Vagina (tissue), 2 donors: ENCODE data around the gene KCNT2. TPM values are rescaled to one million over a fixed set of nuclear protein-coding genes. Genes with fewer than 3 reads are reported as not detected.

Experiments used
- DNase-seq, 2 donors: peaks; one replicate each; pipeline ENCODE4 v3.0.0-alpha.2; 2017; ENCODE audit errors: extremely low spot score in 2 of 2
- H3K27ac ChIP-seq: fragments of 200-600 bp; sonication (generic); one replicate; pipeline ENCODE4 v1.5.1; 2019
- H3K27me3 ChIP-seq: fragments of 200-600 bp; sonication (generic); one replicate; pipeline ENCODE4 v1.5.1; 2019
- H3K36me3 ChIP-seq, 2 donors: fragments of 200-600 bp; sonication (generic); one replicate each; pipeline ENCODE4 v1.5.1; 2017 to 2019
- H3K4me1 ChIP-seq: fragments of 200-600 bp; sonication (generic); one replicate; pipeline ENCODE4 v1.5.1; 2019
- H3K4me3 ChIP-seq, 2 donors: fragments of 200-600 bp; sonication (generic); 1 replicate in 1 of 2; 2 replicates in 1 of 2; pipeline ENCODE4 v1.5.1; 2016 to 2019
- H3K9me3 ChIP-seq: fragments of 200-600 bp; sonication (generic); one replicate; pipeline ENCODE4 v1.5.1; 2019
- CTCF ChIP-seq, 3 experiments: fragments of 450-650 bp in 2 of 3; fragments of 200-600 bp in 1 of 3; sonication (generic) in 1 of 3; IDR thresholded peaks; one replicate each; pipeline ENCODE4 v1.5.1; 2017 to 2019; ENCODE audit warnings: antibody characterized with exemption in 3 of 3, mild to moderate bottlenecking in 2 of 3, moderate library complexity in 2 of 3
- POLR2A ChIP-seq, 2 donors: fragments of 450-650 bp; IDR thresholded peaks; one replicate each; pipeline ENCODE4 v1.6.1; 2017; ENCODE audit warnings: antibody characterized with exemption in 2 of 2, mild to moderate bottlenecking in 2 of 2, moderate library complexity in 2 of 2
- POLR2AphosphoS5 ChIP-seq, 2 donors: sonication (generic); formaldehyde crosslinking; IDR thresholded peaks; one replicate each; pipeline ENCODE4 v1.9.0; 2017; ENCODE audit warnings: antibody characterized with exemption in 2 of 2, mild to moderate bottlenecking in 2 of 2, low read depth in 1 of 2; ENCODE audit not compliant: insufficient read depth in 1 of 2
- intact Hi-C: fragments of 100-400 bp; cut with DNase I; formaldehyde crosslinking; loops from one replicate; pipeline ENCODE4 v1.15.1; 2023
- total RNA-seq: library from RNA; depleted of rRNA; stranded (reverse); fragments of >200 nt; gene quantifications from one replicate; pipeline ENCODE4 v1.2.3, GENCODE V29; 2016

Gene KCNT2
- total RNA-seq, 1 donor from 2014 or later, result 1.2 TPM

DNA sequence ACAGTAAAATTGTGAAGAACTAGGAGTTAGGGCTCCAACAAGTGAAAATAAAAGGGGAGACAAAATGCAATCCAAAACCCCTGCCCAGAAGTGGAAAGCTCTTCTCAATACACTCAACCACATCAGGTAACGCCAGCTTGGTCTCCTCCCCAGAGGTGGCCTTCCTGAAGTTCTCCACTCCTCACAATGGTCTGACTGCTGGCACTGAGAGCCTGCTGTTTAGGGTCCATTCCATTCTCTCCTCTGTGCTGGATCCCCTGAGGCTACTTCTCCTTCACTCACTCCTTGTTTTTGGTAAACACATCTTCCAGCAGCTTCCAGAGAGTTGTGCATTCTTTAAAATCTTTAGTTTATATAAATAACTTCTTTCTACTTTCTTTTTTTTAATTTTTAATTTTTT lies 189.5 kb downstream of the KCNT2 start:
- Histone ChIP-seq H3K4me3 (no peak overlapping the region), H3K4me1 (no peaks in the 10 kb centered on the region), H3K27me3 (no peaks in the 10 kb centered on the region), H3K27ac (no peak overlapping the region), H3K36me3 (no peaks in the 10 kb centered on the region), H3K9me3 (no peaks in the 10 kb centered on the region)
- intact Hi-C loops, result no loop called here
- TF ChIP-seq CTCF (IDR thresholded peaks at IDR 0.05), result no peak
- no peak for TF ChIP-seq POLR2AphosphoS5 (IDR thresholded peaks at IDR 0.05; ENCODE audit: insufficient read depth in 1 of 2, low read depth in 1 of 2)
- no peak for TF ChIP-seq POLR2A (IDR thresholded peaks at IDR 0.05)
- DNase-seq, result no peak

GRCh38 chr1:196415978-196416377 lies 192.3 kb downstream of the KCNT2 start:
- no peaks in the 10 kb centered on the region for H3K4me1 ChIP-seq
- intact Hi-C loops, result no loop called here
- no peak overlapping the region for H3K4me3 ChIP-seq
- no peaks in the 10 kb centered on the region for H3K36me3 ChIP-seq
- H3K9me3 ChIP-seq, result no peaks in the 10 kb centered on the region
- TF ChIP-seq POLR2AphosphoS5 (IDR thresholded peaks at IDR 0.05; ENCODE audit: insufficient read depth in 1 of 2, low read depth in 1 of 2), result no peak
- TF ChIP-seq POLR2A (IDR thresholded peaks at IDR 0.05), result no peak
- TF ChIP-seq CTCF (IDR thresholded peaks at IDR 0.05), result no peak
- DNase-seq, result no peak
- no peaks in the 10 kb centered on the region for H3K27me3 ChIP-seq
- H3K27ac ChIP-seq, result no peak overlapping the region

- DNase-seq, result no peak
- Histone ChIP-seq H3K4me3 (no peak overlapping the region), H3K36me3 (no peaks in the 10 kb centered on the region), H3K9me3 (no peaks in the 10 kb centered on the region), H3K27me3 (no peaks in the 10 kb centered on the region), H3K4me1 (no peaks in the 10 kb centered on the region), H3K27ac (no peak overlapping the region)
- TF ChIP-seq POLR2A (IDR thresholded peaks at IDR 0.05) (no peak), CTCF (IDR thresholded peaks at IDR 0.05) (no peak), POLR2AphosphoS5 (IDR thresholded peaks at IDR 0.05; ENCODE audit: insufficient read depth in 1 of 2, low read depth in 1 of 2) (no peak)
- intact Hi-C loops, result no loop called here
Measured at GRCh38 chr1:196412326-196412725, 195.9 kb downstream of the KCNT2 start.

- no peak for TF ChIP-seq CTCF (IDR thresholded peaks at IDR 0.05)
- TF ChIP-seq POLR2AphosphoS5 (IDR thresholded peaks at IDR 0.05; ENCODE audit: insufficient read depth in 1 of 2, low read depth in 1 of 2), result no peak
- TF ChIP-seq POLR2A (IDR thresholded peaks at IDR 0.05), result no peak
- Histone ChIP-seq H3K27me3 (no peaks in the 10 kb centered on the region), H3K27ac (no peak overlapping the region), H3K9me3 (no peaks in the 10 kb centered on the region), H3K4me3 (no peak overlapping the region), H3K4me1 (no peaks in the 10 kb centered on the region), H3K36me3 (no peaks in the 10 kb centered on the region)
- DNase-seq, result no peak
- intact Hi-C loops, result no loop called here
Measured at GRCh38 chr1:196410768-196411167, 197.5 kb downstream of the KCNT2 start.

DNA sequence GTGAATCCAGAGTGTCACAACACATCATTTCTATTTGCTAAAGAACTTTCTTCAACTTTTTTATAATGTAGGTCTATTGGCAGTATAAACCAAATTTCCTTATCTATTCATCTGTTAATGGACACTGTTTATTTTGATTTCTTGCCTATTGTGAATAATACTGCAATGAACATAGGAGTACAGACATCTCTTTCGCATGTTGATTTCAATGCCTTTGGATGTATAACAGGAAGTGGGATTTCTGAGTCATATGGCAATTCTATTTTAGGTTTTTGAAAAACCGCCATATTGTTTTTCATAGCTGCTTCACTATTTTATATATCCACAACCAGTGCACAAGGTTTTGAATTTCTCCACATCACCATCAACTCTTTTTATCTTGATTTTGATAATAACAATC lies 198.7 kb downstream of the KCNT2 start:
- no peak overlapping the region for H3K4me3 ChIP-seq
- TF ChIP-seq POLR2A (IDR thresholded peaks at IDR 0.05) (no peak), CTCF (IDR thresholded peaks at IDR 0.05) (no peak), POLR2AphosphoS5 (IDR thresholded peaks at IDR 0.05; ENCODE audit: insufficient read depth in 1 of 2, low read depth in 1 of 2) (no peak)
- H3K36me3 ChIP-seq, result no peaks in the 10 kb centered on the region
- no peaks in the 10 kb centered on the region for H3K27me3 ChIP-seq
- H3K9me3 ChIP-seq, result no peaks in the 10 kb centered on the region
- DNase-seq, result no peak
- no peak overlapping the region for H3K27ac ChIP-seq
- intact Hi-C loops, result no loop called here
- H3K4me1 ChIP-seq, result no peaks in the 10 kb centered on the region
